Activated CD4-positive, alpha-beta T cell treated with anti-CD3 and anti-CD28 coated beads, Interleukin-2, amount 10 ng/mL, durations not matched to agents 7 days and 5 days (primary cell): ENCODE data around the gene ACOT13. TPM values are rescaled to one million over a fixed set of nuclear protein-coding genes. Genes with fewer than 3 reads are reported as not detected.
"Not testable (repeated sequence)": the region's sequence is repeated elsewhere in the genome, so short reads cannot be mapped to it uniquely, and the experiment has no call there.

Experiments
- CTCF ChIA-PET: fragments of 350-600 bp; sonication (Branson Sonifier 250); formaldehyde crosslinking; loops from one replicate; lab custom pipeline; 2021; ENCODE audit warnings: antibody characterized with exemption; lab: Charles Lee
- POLR2A ChIA-PET: fragments of 350-600 bp; sonication (Branson Sonifier 250); formaldehyde crosslinking; loops from one replicate; lab custom pipeline; 2021; ENCODE audit warnings: antibody characterized with exemption; lab: Charles Lee
- DNase-seq: peaks from one replicate; pipeline ENCODE4 v3.0.0-alpha.2; 2020
- H3K27ac Mint-ChIP-seq: one replicate; pipeline ENCODE4 v1.8.0; 2021; ENCODE audit warnings: mild to moderate bottlenecking, moderate library complexity, mixed read lengths
- H3K27me3 Mint-ChIP-seq: one replicate; pipeline ENCODE4 v1.8.0; 2021; ENCODE audit warnings: mixed read lengths
- H3K36me3 Mint-ChIP-seq: one replicate; pipeline ENCODE4 v1.8.0; 2021; ENCODE audit warnings: low read depth, mixed read lengths
- H3K4me1 Mint-ChIP-seq: one replicate; pipeline ENCODE4 v1.8.0; 2021; ENCODE audit warnings: mixed read lengths
- H3K4me3 Mint-ChIP-seq: one replicate; pipeline ENCODE4 v1.8.0; 2021; ENCODE audit warnings: mild to moderate bottlenecking, moderate library complexity, mixed read lengths
- H3K9me3 Mint-ChIP-seq: one replicate; pipeline ENCODE4 v1.8.0; 2021; ENCODE audit warnings: mixed read lengths
- total RNA-seq, 2 experiments: library from RNA; stranded (reverse); gene quantifications; one replicate each; pipeline ENCODE4 v1.2.3, GENCODE V29; 2021

ACOT13 gene
- 10 to 100 TPM; 16.0 to 18.3 TPM for total RNA-seq

- ChIA-PET CTCF (interaction anchor here (0.6 to 1.2 kb wide), 4 partner anchors 14 to 115 kb away, joined by 3 to 4 read pairs (median 4); no protein-coding TSS in a partner anchor), POLR2A (interaction anchor here (0.7 kb wide), 1 partner anchor 48 kb away, joined by 3 read pairs; no protein-coding TSS in a partner anchor)
- Mint-ChIP-seq H3K4me3 (peak within 1 kb of the TSS; percentile 84), H3K4me1 (peaks cover 37% of the 10 kb centered on the region), H3K27me3 (no peaks in the 10 kb centered on the region), H3K27ac (peak within 1 kb of the TSS; percentile 92), H3K36me3 (peaks cover 60% of the 10 kb centered on the region), H3K9me3 (peaks cover 16% of the 10 kb centered on the region)
- peak; percentile 96 for DNase-seq
These were observed at the start of gene ACOT13, which contains the start of gene TDP2 for GRCh38 chr6:24666641-24667377. TSS of gene ACOT13 (plus strand) at chr6:24667077. CDS start at chr6:24667264, 187 bp downstream. TSS of gene TDP2 (minus strand) at chr6:24666899. CDS start at chr6:24666862, 37 bp downstream.

- POLR2A ChIA-PET: no interaction called here
- CTCF ChIA-PET: interaction anchor here (1.0 kb wide), 1 partner anchor 11 kb away, joined by 3 read pairs; no protein-coding TSS in a partner anchor
- no peaks in the 10 kb centered on the region for H3K9me3 Mint-ChIP-seq
- H3K27me3 Mint-ChIP-seq: peaks cover 6% of the 10 kb centered on the region
- H3K4me1 Mint-ChIP-seq: no peaks in the 10 kb centered on the region
- H3K4me3 Mint-ChIP-seq: no peak overlapping the region
- no peak overlapping the region for H3K27ac Mint-ChIP-seq
- H3K36me3 Mint-ChIP-seq: no peaks in the 10 kb centered on the region
- DNase-seq: no peak
These were observed 47.2 kb upstream of the ACOT13 start for GRCh38 chr6:24619661-24620060.

- Mint-ChIP-seq H3K9me3 (no peaks in the 10 kb centered on the region), H3K36me3 (no peaks in the 10 kb centered on the region), H3K4me1 (no peaks in the 10 kb centered on the region), H3K4me3 (no peak overlapping the region), H3K27ac (no peak overlapping the region), H3K27me3 (peaks cover 3% of the 10 kb centered on the region)
- POLR2A ChIA-PET: no interaction called here
- no peak for DNase-seq
- CTCF ChIA-PET: interaction anchor here (0.6 to 0.9 kb wide), 2 partner anchors 14 to 87 kb away, joined by 3 to 4 read pairs; no protein-coding TSS in a partner anchor
These were observed 46.2 kb upstream of the ACOT13 start for GRCh38 chr6:24620637-24621036.

GRCh38 chr6:24621626-24622289 lies 45.1 kb upstream of the ACOT13 start:
- Mint-ChIP-seq H3K4me1 (no peaks in the 10 kb centered on the region), H3K36me3 (no peaks in the 10 kb centered on the region), H3K27me3 (peaks cover 7% of the 10 kb centered on the region), H3K9me3 (no peaks in the 10 kb centered on the region), H3K27ac (no peak overlapping the region), H3K4me3 (no peak overlapping the region)
- DNase-seq: no peak
- CTCF ChIA-PET: no interaction called here
- POLR2A ChIA-PET: no interaction called here

- Mint-ChIP-seq H3K27ac (no peak overlapping the region), H3K36me3 (no peaks in the 10 kb centered on the region), H3K4me3 (no peak overlapping the region), H3K4me1 (no peaks in the 10 kb centered on the region), H3K9me3 (no peaks in the 10 kb centered on the region), H3K27me3 (peaks cover 23% of the 10 kb centered on the region)
- CTCF ChIA-PET: interaction anchor here (0.8 kb wide), 1 partner anchor 12 kb away, joined by 3 read pairs; no protein-coding TSS in a partner anchor
- no peak for DNase-seq
- POLR2A ChIA-PET: no interaction called here
These were observed 35.9 kb upstream of the ACOT13 start for GRCh38 chr6:24630856-24631505.

GRCh38 chr6:24631671-24632070 lies 35.2 kb upstream of the ACOT13 start:
- no peak for DNase-seq
- Mint-ChIP-seq H3K27me3 (peaks cover 24% of the 10 kb centered on the region), H3K36me3 (no peaks in the 10 kb centered on the region), H3K4me1 (no peaks in the 10 kb centered on the region), H3K27ac (no peak overlapping the region), H3K4me3 (no peak overlapping the region), H3K9me3 (no peaks in the 10 kb centered on the region)
- CTCF ChIA-PET: no interaction called here
- POLR2A ChIA-PET: no interaction called here

GRCh38 chr6:24632573-24632972 lies 34.3 kb upstream of the ACOT13 start:
- ChIA-PET POLR2A (no interaction called here), CTCF (no interaction called here)
- H3K4me1 Mint-ChIP-seq: peaks cover under 1% of the 10 kb centered on the region
- H3K36me3 Mint-ChIP-seq: no peaks in the 10 kb centered on the region
- H3K27ac Mint-ChIP-seq: no peak overlapping the region
- H3K9me3 Mint-ChIP-seq: no peaks in the 10 kb centered on the region
- no peak for DNase-seq
- H3K27me3 Mint-ChIP-seq: peaks cover 27% of the 10 kb centered on the region
- H3K4me3 Mint-ChIP-seq: no peak overlapping the region

- Mint-ChIP-seq H3K27me3 (peaks cover 46% of the 10 kb centered on the region), H3K36me3 (no peaks in the 10 kb centered on the region), H3K9me3 (peaks cover 3% of the 10 kb centered on the region), H3K4me3 (no peak overlapping the region), H3K27ac (no peak overlapping the region), H3K4me1 (peaks cover 5% of the 10 kb centered on the region)
- POLR2A ChIA-PET: no interaction called here
- DNase-seq: no peak
- CTCF ChIA-PET: interaction anchor here (0.7 to 1.4 kb wide), 3 partner anchors 11 to 67 kb away, joined by 3 read pairs; no protein-coding TSS in a partner anchor
These were observed 30.2 kb upstream of the ACOT13 start for GRCh38 chr6:24636681-24637080.

- Mint-ChIP-seq H3K36me3 (no peaks in the 10 kb centered on the region), H3K4me3 (no peak overlapping the region), H3K4me1 (peaks cover 9% of the 10 kb centered on the region), H3K27ac (no peak overlapping the region), H3K27me3 (peaks cover 47% of the 10 kb centered on the region), H3K9me3 (peaks cover 3% of the 10 kb centered on the region)
- ChIA-PET CTCF (interaction anchor here (0.7 kb wide), 1 partner anchor 50 kb away, joined by 3 read pairs; no protein-coding TSS in a partner anchor), POLR2A (no interaction called here)
- DNase-seq: no peak
These were observed 26.7 kb upstream of the ACOT13 start for GRCh38 chr6:24640166-24640565.

- H3K36me3 Mint-ChIP-seq, POLR2A ChIA-PET, DNase-seq, H3K4me3 Mint-ChIP-seq, H3K9me3 Mint-ChIP-seq, H3K27ac Mint-ChIP-seq: not testable (repeated sequence)
- CTCF ChIA-PET: interaction anchor here (0.7 kb wide), 1 partner anchor 49 kb away, joined by 3 read pairs; no protein-coding TSS in a partner anchor
- Mint-ChIP-seq H3K27me3 (peaks cover 48% of the 10 kb centered on the region), H3K4me1 (peaks cover 13% of the 10 kb centered on the region)
These were observed 26.2 kb upstream of the ACOT13 start for GRCh38 chr6:24640631-24641030.

- ChIA-PET POLR2A (no interaction called here), CTCF (no interaction called here)
These were observed 24.8 kb upstream of the ACOT13 start for GRCh38 chr6:24642061-24642460.

GRCh38 chr6:24643920-24644319 lies 23.0 kb upstream of the ACOT13 start:
- peaks cover 16% of the 10 kb centered on the region for H3K4me1 Mint-ChIP-seq
- POLR2A ChIA-PET: no interaction called here
- H3K9me3 Mint-ChIP-seq: peaks cover 2% of the 10 kb centered on the region
- no peak overlapping the region for H3K27ac Mint-ChIP-seq
- CTCF ChIA-PET: no interaction called here
- no peak for DNase-seq
- H3K36me3 Mint-ChIP-seq: peaks cover 2% of the 10 kb centered on the region
- peaks cover 40% of the 10 kb centered on the region for H3K27me3 Mint-ChIP-seq
- H3K4me3 Mint-ChIP-seq: no peak overlapping the region

More at GRCh38 chr6:24642061-24642460, 24.8 kb upstream of the ACOT13 start:
- Mint-ChIP-seq H3K9me3 (peaks cover 3% of the 10 kb centered on the region), H3K27ac (no peak overlapping the region), H3K4me1 (peaks cover 21% of the 10 kb centered on the region), H3K27me3 (peaks cover 44% of the 10 kb centered on the region), H3K36me3 (no peaks in the 10 kb centered on the region), H3K4me3 (no peak overlapping the region)
- no peak for DNase-seq
